ENCODE data around the gene OR4M1.
"Not testable (repeated sequence)": the region's sequence is repeated elsewhere in the genome, so short reads cannot be mapped to it uniquely, and the experiment has no call there.

Gene OR4M1

DNA sequence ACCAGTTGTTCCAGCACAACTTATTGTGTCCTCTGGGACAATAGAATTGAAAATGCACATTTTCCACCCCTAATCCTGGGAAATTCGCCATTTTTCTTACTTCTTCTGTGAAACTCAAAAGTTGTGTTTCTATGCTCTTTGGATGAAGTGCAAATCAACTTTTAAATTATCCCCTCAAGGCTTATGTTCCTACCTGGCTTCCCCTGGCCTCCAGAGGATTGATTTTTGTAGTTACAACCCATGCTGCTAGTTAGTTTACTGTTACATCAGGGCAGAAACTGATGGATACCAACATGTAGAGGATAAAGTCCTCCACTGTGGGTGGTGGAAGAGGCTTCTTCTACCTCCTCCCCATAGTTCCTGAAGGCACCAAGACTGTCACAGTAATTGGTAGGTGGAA, at the start of gene OR4M1:
OR4M1 (plus strand) TSS at position 301 of the 400 bp plus-strand sequence. CDS start 6,819 bp downstream, outside the sequence.
- H3K27ac Mint-ChIP-seq; H3K27me3 Mint-ChIP-seq (ENCODE audit: low read depth); H3K4me3 Mint-ChIP-seq; H3K36me3 Mint-ChIP-seq (ENCODE audit: low read depth); H3K4me1 Mint-ChIP-seq: not testable (repeated sequence)
- H3K9me3 Mint-ChIP-seq: peaks cover 64% of the 10 kb centered on the region

GRCh38 chr14:19729359-19729758, 43.9 kb upstream of the OR4M1 start:
- Mint-ChIP-seq H3K27ac (no peak overlapping the region), H3K27me3 (ENCODE audit: low read depth) (no peaks in the 10 kb centered on the region), H3K9me3 (peaks cover 28% of the 10 kb centered on the region), H3K4me3 (no peak overlapping the region), H3K36me3 (ENCODE audit: low read depth) (no peaks in the 10 kb centered on the region), H3K4me1 (no peaks in the 10 kb centered on the region)
- TF ChIP-seq, protein P1, sequence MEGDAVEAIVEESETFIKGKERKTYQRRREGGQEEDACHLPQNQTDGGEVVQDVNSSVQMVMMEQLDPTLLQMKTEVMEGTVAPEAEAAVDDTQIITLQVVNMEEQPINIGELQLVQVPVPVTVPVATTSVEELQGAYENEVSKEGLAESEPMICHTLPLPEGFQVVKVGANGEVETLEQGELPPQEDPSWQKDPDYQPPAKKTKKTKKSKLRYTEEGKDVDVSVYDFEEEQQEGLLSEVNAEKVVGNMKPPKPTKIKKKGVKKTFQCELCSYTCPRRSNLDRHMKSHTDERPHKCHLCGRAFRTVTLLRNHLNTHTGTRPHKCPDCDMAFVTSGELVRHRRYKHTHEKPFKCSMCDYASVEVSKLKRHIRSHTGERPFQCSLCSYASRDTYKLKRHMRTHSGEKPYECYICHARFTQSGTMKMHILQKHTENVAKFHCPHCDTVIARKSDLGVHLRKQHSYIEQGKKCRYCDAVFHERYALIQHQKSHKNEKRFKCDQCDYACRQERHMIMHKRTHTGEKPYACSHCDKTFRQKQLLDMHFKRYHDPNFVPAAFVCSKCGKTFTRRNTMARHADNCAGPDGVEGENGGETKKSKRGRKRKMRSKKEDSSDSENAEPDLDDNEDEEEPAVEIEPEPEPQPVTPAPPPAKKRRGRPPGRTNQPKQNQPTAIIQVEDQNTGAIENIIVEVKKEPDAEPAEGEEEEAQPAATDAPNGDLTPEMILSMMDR (IDR thresholded peaks at IDR 0.05; ENCODE audit: unreplicated experiment in 3 of 3): no peak

GRCh38 chr14:19729763-19730162, 43.5 kb upstream of the OR4M1 start:
- no peaks in the 10 kb centered on the region for H3K27me3 Mint-ChIP-seq (ENCODE audit: low read depth)
- no peak overlapping the region for H3K27ac Mint-ChIP-seq
- H3K36me3 Mint-ChIP-seq (ENCODE audit: low read depth): no peaks in the 10 kb centered on the region
- TF ChIP-seq, protein P1 (IDR thresholded peaks at IDR 0.05; ENCODE audit: unreplicated experiment in 3 of 3): no peak
- H3K9me3 Mint-ChIP-seq: peaks cover 28% of the 10 kb centered on the region
- no peak overlapping the region for H3K4me3 Mint-ChIP-seq
- H3K4me1 Mint-ChIP-seq: no peaks in the 10 kb centered on the region

- not testable (repeated sequence) for H3K4me1 Mint-ChIP-seq; H3K4me3 Mint-ChIP-seq; H3K36me3 Mint-ChIP-seq (ENCODE audit: low read depth); H3K27me3 Mint-ChIP-seq (ENCODE audit: low read depth); H3K27ac Mint-ChIP-seq
- peaks cover 43% of the 10 kb centered on the region for H3K9me3 Mint-ChIP-seq
Observed at GRCh38 chr14:19733893-19734292, 39.4 kb upstream of the OR4M1 start.

- H3K27me3 Mint-ChIP-seq (ENCODE audit: low read depth): no peaks in the 10 kb centered on the region
- no peak within 1 kb of the TSS for H3K27ac Mint-ChIP-seq
- no peaks in the 10 kb centered on the region for H3K36me3 Mint-ChIP-seq (ENCODE audit: low read depth)
- no peak within 1 kb of the TSS for H3K4me3 Mint-ChIP-seq
- H3K9me3 Mint-ChIP-seq: peaks cover 32% of the 10 kb centered on the region
- TF ChIP-seq, protein P1 (IDR thresholded peaks at IDR 0.05; ENCODE audit: unreplicated experiment in 3 of 3): no peak
- no peaks in the 10 kb centered on the region for H3K4me1 Mint-ChIP-seq
Observed at GRCh38 chr14:19743256-19743655, 30.0 kb upstream of the OR4M1 start, which contains the start of gene OR4Q3. OR4Q3 (plus strand) TSS chr14:19743571.

GRCh38 chr14:19752316-19752715, 21.0 kb upstream of the OR4M1 start:
- H3K27me3 Mint-ChIP-seq (ENCODE audit: low read depth); H3K36me3 Mint-ChIP-seq (ENCODE audit: low read depth); H3K4me1 Mint-ChIP-seq; H3K4me3 Mint-ChIP-seq; H3K27ac Mint-ChIP-seq: not testable (repeated sequence)
- H3K9me3 Mint-ChIP-seq: peaks cover 23% of the 10 kb centered on the region

- H3K9me3 Mint-ChIP-seq: peaks cover 23% of the 10 kb centered on the region
- no peaks in the 10 kb centered on the region for H3K27me3 Mint-ChIP-seq (ENCODE audit: low read depth)
- TF ChIP-seq, protein P1 (IDR thresholded peaks at IDR 0.05; ENCODE audit: unreplicated experiment in 3 of 3): no peak
Observed at GRCh38 chr14:19754172-19754571, 19.1 kb upstream of the OR4M1 start.

DNA sequence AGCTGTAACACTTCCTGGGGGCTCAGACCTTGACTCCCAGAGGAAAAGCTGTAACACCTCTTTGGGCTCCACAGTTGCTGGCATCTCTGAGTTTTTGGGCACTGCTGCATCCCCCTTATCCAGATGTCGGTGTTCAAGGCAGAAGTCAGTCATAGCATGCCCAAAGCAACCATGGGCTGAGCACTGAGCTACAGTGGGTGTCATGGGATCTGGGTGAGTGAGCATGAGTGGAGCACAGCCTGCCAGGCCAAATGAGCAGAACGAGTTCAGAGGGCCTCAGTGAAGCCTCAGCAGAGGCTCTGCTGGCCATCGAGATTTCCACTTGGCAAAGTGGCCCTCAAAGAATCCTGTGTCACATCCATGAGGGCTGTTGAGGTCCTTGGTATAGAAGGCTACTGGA, 1.8 kb upstream of the OR4M1 start:
- H3K4me1 Mint-ChIP-seq; H3K27ac Mint-ChIP-seq; H3K27me3 Mint-ChIP-seq (ENCODE audit: low read depth); H3K4me3 Mint-ChIP-seq; H3K36me3 Mint-ChIP-seq (ENCODE audit: low read depth): not testable (repeated sequence)
- peaks cover 70% of the 10 kb centered on the region for H3K9me3 Mint-ChIP-seq

More at GRCh38 chr14:19754172-19754571, 19.1 kb upstream of the OR4M1 start:
- H3K36me3 Mint-ChIP-seq (ENCODE audit: low read depth): no peaks in the 10 kb centered on the region
- no peak overlapping the region for H3K4me3 Mint-ChIP-seq
- H3K27ac Mint-ChIP-seq: no peak overlapping the region
- H3K4me1 Mint-ChIP-seq: no peaks in the 10 kb centered on the region
